Measurements from ENCODE around the gene TFR2. TPM values are rescaled to one million over a fixed set of nuclear protein-coding genes. Genes with fewer than 3 reads are reported as not detected.

TFR2 gene
- total and polyA plus RNA-seq, 2 of the 13 experiments (the other 11 are each of a cell fraction or from before 2014, with no cell fraction given) = 36.9 to 64.2 TPM

- Histone ChIP-seq H4K20me1 (ENCODE audit: insufficient read depth, low read length) (peaks cover 8% of the 10 kb centered on the region; the same call in 1 of the 2 replicates), H2AFZ (ENCODE audit: low read length) (no peak overlapping the region), H3K79me2 (ENCODE audit: insufficient read depth, low read length) (peaks cover 9% of the 10 kb centered on the region), H3K27me3 (ENCODE audit: control insufficient read depth in 1 of 2, insufficient read depth in 2 of 2, low read length in 2 of 2) (peaks cover 0 to 4% of the 10 kb centered on the region in 2 experiments; a peak in 2 of 5 replicates), H3K4me2 (ENCODE audit: low read depth, low read length) (no peak overlapping the region; the same call in 1 of the 2 replicates), H3K4me3 (replicated peaks in 1 of 3; ENCODE audit: insufficient read depth in 1 of 3, low read depth in 2 of 3, low read length in 3 of 3) (peak overlapping the region; percentile 23 to 97 (median 96); a peak in 4 of 6 replicates), H3K36me3 (replicated peaks in 1 of 2; ENCODE audit: control insufficient read depth in 1 of 2, insufficient read depth in 2 of 2, low read length in 2 of 2) (peaks cover 14 to 26% of the 10 kb centered on the region in 2 experiments; a peak in 4 of 5 replicates), H3K27ac (ENCODE audit: extremely low read length, insufficient read depth, low read length) (no peak overlapping the region), H3K9ac (ENCODE audit: insufficient read depth, low read depth, low read length) (no peak overlapping the region), H3K4me1 (ENCODE audit: insufficient read depth, low read length) (peaks cover 38% of the 10 kb centered on the region), H3K9me3 (ENCODE audit: low read length) (no peaks in the 10 kb centered on the region)
- FAIRE-seq = no peak
- TF ChIP-seq AGO2 (optimal IDR thresholded peaks at IDR 0.05; ENCODE audit: low read depth, low read length) = peak; percentile 36
- TF ChIP-seq SAP130 (CRISPR knock-in tag; IDR thresholded peaks at IDR 0.05; ENCODE audit: low read depth) = no peak
- no peak for TF ChIP-seq ZBTB3 (CRISPR knock-in tag; IDR thresholded peaks at IDR 0.05; ENCODE audit: borderline replicate concordance, low read depth)
- peak; percentile 51; the same call in 1 of the 2 replicates for TF ChIP-seq RFX3 (CRISPR knock-in tag; IDR thresholded peaks at IDR 0.05)
- BruUV-seq (replicated peaks) = no TSS peak
- DNase-seq (ENCODE audit: low spot score) = no peak
- 93% methylated on average over 41 of the region's 59 CpGs for WGBS (ENCODE audit: low lambda C conversion rate)
- POLR2A ChIA-PET = interaction anchor here (0.8 to 1.4 kb wide), 2 partner anchors 17 to 23 kb away, joined by 3 read pairs; no protein-coding TSS in a partner anchor
- no peak for ATAC-seq
- in situ Hi-C loops (cut with HindIII; ENCODE audit: extremely low pct_ligation_motif_present, low pct_unique_long_range_greater_than_20kb) (no loop called here), intact Hi-C loops (cut with micrococcal nuclease; ENCODE audit: unreplicated experiment) (loop anchor here (2.0 kb wide), 1 partner anchor 15 kb away; no protein-coding TSS in a partner anchor)
- CTCF ChIA-PET (ENCODE audit: low intra/inter-chr PET ratio, low total read pairs) = no interaction called here
Measured at GRCh38 chr7:100675581-100676350, 34.4 kb upstream of the TFR2 start.

GRCh38 chr7:100675105-100675451 lies 33.7 kb upstream of the TFR2 start:
- ATAC-seq (no peak), FAIRE-seq (no peak), DNase-seq (ENCODE audit: low spot score) (no peak)
- Histone ChIP-seq H3K27me3 (ENCODE audit: control insufficient read depth in 1 of 2, insufficient read depth in 2 of 2, low read length in 2 of 2) (peaks cover 0 to 4% of the 10 kb centered on the region in 2 experiments; a peak in 2 of 5 replicates), H2AFZ (ENCODE audit: low read length) (no peak overlapping the region), H4K20me1 (ENCODE audit: insufficient read depth, low read length) (peaks cover 8% of the 10 kb centered on the region; the same call in 1 of the 2 replicates), H3K36me3 (replicated peaks in 1 of 2; ENCODE audit: control insufficient read depth in 1 of 2, insufficient read depth in 2 of 2, low read length in 2 of 2) (peaks cover 14 to 25% of the 10 kb centered on the region in 2 experiments; a peak in 4 of 5 replicates), H3K9me3 (ENCODE audit: low read length) (no peaks in the 10 kb centered on the region), H3K79me2 (ENCODE audit: insufficient read depth, low read length) (peaks cover 9% of the 10 kb centered on the region), H3K4me1 (ENCODE audit: insufficient read depth, low read length) (peaks cover 35% of the 10 kb centered on the region), H3K27ac (ENCODE audit: extremely low read length, insufficient read depth, low read length) (no peak overlapping the region), H3K4me2 (ENCODE audit: low read depth, low read length) (peak overlapping the region; percentile 78), H3K4me3 (replicated peaks in 1 of 3; ENCODE audit: insufficient read depth in 1 of 3, low read depth in 2 of 3, low read length in 3 of 3) (peak overlapping the region; percentile 92 to 97 (median 96)), H3K9ac (ENCODE audit: insufficient read depth, low read depth, low read length) (peak overlapping the region; percentile 93)
- in situ Hi-C loops (cut with HindIII; ENCODE audit: extremely low pct_ligation_motif_present, low pct_unique_long_range_greater_than_20kb) = no loop called here
- BruUV-seq (replicated peaks) = TSS peak; percentile 44
- ChIA-PET POLR2A (interaction anchor here (0.8 to 1.4 kb wide), 3 partner anchors 18 to 32 kb away, joined by 3 to 4 read pairs (median 3); no protein-coding TSS in a partner anchor), CTCF (ENCODE audit: low intra/inter-chr PET ratio, low total read pairs) (no interaction called here)
- WGBS (ENCODE audit: low lambda C conversion rate) = no CpG with 5 or more reads among the region's 46 CpGs
- intact Hi-C loops (cut with micrococcal nuclease; ENCODE audit: unreplicated experiment) = loop anchor here (2.0 kb wide), 1 partner anchor 16 kb away; no protein-coding TSS in a partner anchor
- TF ChIP-seq PLSCR1 (CRISPR knock-in tag; IDR thresholded peaks at IDR 0.05; ENCODE audit: borderline replicate concordance) (no peak), UBTF (CRISPR knock-in tag; IDR thresholded peaks at IDR 0.05) (0 out of 2 replicates have a peak, but pooled peaks have one; percentile 0)
